HCT116 (cell line): ENCODE results near the gene FOXK2. TPM values are rescaled to one million over a fixed set of nuclear protein-coding genes. Genes with fewer than 3 reads are reported as not detected.

Source experiments
- ATAC-seq: fragments of 200-7000 bp; cut with Tn5 transposase; 2 replicates; pipeline ENCODE4 v1.9.1; 2020; ENCODE audit warnings: mild to moderate bottlenecking, moderate library complexity
- BruUV-seq: library from RNA; stranded (reverse); fragments of 400-500 nt; replicated peaks from 2 replicates; lab custom pipeline; 2021; lab: Mats Ljungman, UMichigan
- CTCF ChIA-PET: fragments of 300-600 bp; sonication (Branson Sonifier 250); formaldehyde crosslinking; loops from one replicate; lab custom pipeline; 2021; ENCODE audit warnings: antibody characterized with exemption; lab: Charles Lee
- POLR2A ChIA-PET: fragments of 300-600, 350-600 bp; sonication (Branson Sonifier 250); formaldehyde crosslinking; loops from one replicate; lab custom pipeline; 2021; ENCODE audit warnings: antibody characterized with exemption; lab: Charles Lee
- RAD21 ChIA-PET, 2 experiments: fragments of 300-600 bp; sonication (Branson Sonifier 250); formaldehyde crosslinking; loops; one replicate each; lab custom pipeline; 2023; ENCODE audit warnings: low total read pairs in 2 of 2; ENCODE audit not compliant: uncharacterized antibody in 2 of 2, unreplicated experiment in 2 of 2, low non-redundant PET in 1 of 2; lab: Charles Lee
- DNase-seq: peaks from one replicate; pipeline ENCODE4 v3.0.0-alpha.2; 2010; ENCODE audit warnings: low read depth, low spot score
- H2AFZ ChIP-seq: fragments of 200-600 bp; shearing (Covaris generic), sonication (generic); 2 replicates; pipeline ENCODE4 v1.6.1; 2017; ENCODE audit warnings: low read depth, mixed run types, mixed read lengths, antibody characterized with exemption, low read length; ENCODE audit not compliant: poor library complexity, severe bottlenecking
- H3K27ac ChIP-seq: 2 replicates; pipeline ENCODE4 v1.5.1; 2012; ENCODE audit warnings: low read depth, low read length
- H3K27me3 ChIP-seq: fragments of 200-600 bp; sonication (generic); 2 replicates; pipeline ENCODE4 v1.6.1; 2016; ENCODE audit warnings: mixed run types, low read length, mixed read lengths; ENCODE audit not compliant: insufficient read depth
- H3K36me3 ChIP-seq, 2 experiments: fragments of 200-500 bp in 1 of 2; fragments of 200-600 bp in 1 of 2; sonication (Bioruptor generic) in 1 of 2; sonication (generic) in 1 of 2; 2 replicates each; pipeline versions ENCODE4 v1.5.1 to v1.6.1; 2014 to 2016; ENCODE audit warnings: low read length in 2 of 2, inconsistent platforms in 1 of 2, mixed read lengths in 1 of 2, mixed run types in 1 of 2; ENCODE audit not compliant: insufficient read depth in 2 of 2, control insufficient read depth in 1 of 2
- H3K4me1 ChIP-seq, 2 experiments: fragments of 200-600 bp in 1 of 2; sonication (generic) in 1 of 2; 2 replicates each; pipeline versions ENCODE4 v1.5.1 to v1.6.1; 2012 to 2017; ENCODE audit warnings: low read length in 2 of 2, inconsistent platforms in 1 of 2, mild to moderate bottlenecking in 1 of 2, mixed read lengths in 1 of 2, mixed run types in 1 of 2, moderate library complexity in 1 of 2; ENCODE audit not compliant: insufficient read depth in 2 of 2, control insufficient read depth in 1 of 2
- H3K4me2 ChIP-seq: fragments of 200-600 bp; sonication (generic); 2 replicates; pipeline ENCODE4 v1.6.1; 2017; ENCODE audit warnings: mixed run types, low read length, mixed read lengths
- H3K4me3 ChIP-seq, 2 experiments: fragments of 200-600 bp in 1 of 2; sonication (generic) in 1 of 2; replicated peaks in 1 of 2; 2 replicates each; pipeline ENCODE4 v1.5.1; 2011 to 2016; ENCODE audit warnings: low read length in 2 of 2, control low read depth in 1 of 2, low read depth in 1 of 2, mild to moderate bottlenecking in 1 of 2, mixed read lengths in 1 of 2, mixed run types in 1 of 2
- H3K79me2 ChIP-seq: fragments of 200-600 bp; sonication (generic); 2 replicates; pipeline ENCODE4 v1.6.1; 2017; ENCODE audit warnings: mild to moderate bottlenecking, mixed run types, low read length, moderate library complexity, mixed read lengths; ENCODE audit not compliant: insufficient read depth
- H3K9ac ChIP-seq: fragments of 200-600 bp; sonication (generic); 2 replicates; pipeline ENCODE4 v1.6.1; 2016; ENCODE audit warnings: low read length, mixed read lengths
- H3K9me2 ChIP-seq: fragments of 200-600 bp; sonication (generic), shearing (Covaris generic); 2 replicates; pipeline ENCODE4 v1.6.1; 2017; ENCODE audit warnings: mixed run types, mild to moderate bottlenecking, moderate library complexity; ENCODE audit not compliant: insufficient read depth
- H3K9me3 ChIP-seq, 2 experiments: fragments of 200-500 bp in 1 of 2; fragments of 200-600 bp in 1 of 2; sonication (Bioruptor generic) in 1 of 2; sonication (generic) in 1 of 2; 2 replicates each; pipeline ENCODE4 v1.6.1; 2014 to 2017; ENCODE audit warnings: low read length in 2 of 2, mixed read lengths in 2 of 2, inconsistent platforms in 1 of 2, low read depth in 1 of 2, mild to moderate bottlenecking in 1 of 2, mixed run types in 1 of 2, moderate library complexity in 1 of 2; ENCODE audit not compliant: control insufficient read depth in 1 of 2, insufficient read depth in 1 of 2
- H4K20me1 ChIP-seq: fragments of 200-600 bp; sonication (generic), shearing (Covaris generic); 2 replicates; pipeline ENCODE4 v1.6.1; 2017; ENCODE audit warnings: mixed run types, mild to moderate bottlenecking, moderate library complexity; ENCODE audit not compliant: insufficient read depth
- CEBPB ChIP-seq: IDR thresholded peaks from 2 replicates; pipeline ENCODE4 v1.6.1; 2012; ENCODE audit warnings: low read depth
- POLR2A ChIP-seq: IDR thresholded peaks from 2 replicates; pipeline ENCODE4 v1.7.0; 2011; ENCODE audit warnings: borderline replicate concordance; ENCODE audit not compliant: insufficient read depth, insufficient read length; ENCODE audit errors: extremely low read depth
- YY1 ChIP-seq: IDR thresholded peaks from 2 replicates; pipeline ENCODE4 v1.6.1; 2011; ENCODE audit warnings: low read length, low read depth, moderate library complexity, mild to moderate bottlenecking; ENCODE audit not compliant: insufficient replicate concordance; ENCODE audit errors: extremely low read depth
- intact Hi-C: fragments of 100-400 bp; cut with micrococcal nuclease; formaldehyde crosslinking; loops from 2 replicates; pipeline ENCODE4 v1.10.0; 2022
- total RNA-seq: library from RNA; stranded (reverse); gene quantifications from one replicate; pipeline ENCODE4 v1.2.1, GENCODE V29; 2021; ENCODE audit not compliant: unreplicated experiment

Gene FOXK2
- total RNA-seq, 1 experiment from 2014 or later = 122 TPM

DNA sequence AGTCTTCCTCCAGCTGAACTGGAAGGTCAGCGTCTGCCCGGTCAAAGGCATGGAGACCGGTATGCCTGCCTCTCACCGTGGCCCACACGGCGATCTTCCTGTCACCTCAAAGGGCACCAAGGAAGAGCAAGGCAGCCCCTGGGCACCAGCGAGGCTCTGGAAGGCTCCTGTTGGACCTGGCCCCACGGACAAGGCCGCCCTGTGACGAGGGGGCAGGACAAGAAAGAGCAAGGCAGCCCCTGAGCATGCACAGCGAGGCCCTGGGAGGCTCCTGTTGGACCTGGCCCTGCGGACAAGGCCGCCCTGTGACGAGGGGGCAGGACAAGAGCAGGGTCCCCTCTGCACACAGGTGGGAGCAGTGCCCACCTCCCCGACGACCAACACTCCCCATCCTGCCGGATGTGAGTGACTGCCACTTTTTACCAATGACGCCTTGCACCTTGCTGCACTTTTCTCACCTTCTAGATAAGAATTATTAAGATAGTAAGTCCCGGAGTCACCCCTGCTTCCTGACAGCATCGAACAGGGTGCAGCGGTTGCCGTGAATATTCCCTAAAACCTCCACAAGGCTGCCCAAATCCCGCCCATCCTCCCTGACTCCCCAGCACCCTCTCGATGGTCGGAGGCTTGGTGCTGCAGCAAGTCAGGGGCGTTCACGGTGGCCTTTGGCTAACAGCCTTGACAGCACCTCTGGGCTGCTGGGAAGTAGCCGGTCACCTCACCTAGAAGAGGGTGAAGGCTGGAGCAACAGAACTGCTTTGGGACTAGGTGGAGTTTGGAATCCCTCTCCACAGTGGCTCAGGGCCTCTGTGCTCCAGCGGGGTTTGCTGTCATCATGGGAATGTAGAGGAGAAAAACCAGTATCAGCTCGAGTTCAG, 134.4 kb downstream of the FOXK2 start:
- Histone ChIP-seq H4K20me1 (no peaks in the 10 kb centered on the region), H3K4me3 (no peak overlapping the region), H3K9me3 (no peaks in the 10 kb centered on the region), H2AFZ (no peak overlapping the region), H3K79me2 (no peaks in the 10 kb centered on the region), H3K27ac (no peak overlapping the region), H3K9me2 (no peaks in the 10 kb centered on the region), H3K9ac (no peak overlapping the region), H3K36me3 (no peaks in the 10 kb centered on the region), H3K4me2 (no peak overlapping the region), H3K4me1 (peaks cover 3 to 10% of the 10 kb centered on the region in 2 experiments; a peak in 3 of 4 replicates), H3K27me3 (no peaks in the 10 kb centered on the region)
- no peak for DNase-seq
- BruUV-seq = no TSS peak
- ATAC-seq = no peak
- CTCF ChIA-PET = no interaction called here
- RAD21 ChIA-PET = no interaction called here
- intact Hi-C loops = no loop called here
- POLR2A ChIA-PET = no interaction called here
- TF ChIP-seq YY1 (no peak), CEBPB (no peak), POLR2A (no peak)

Other genes starting within 250 kb of the FOXK2 start
- 176 TPM for gene CSNK1D, start 246.0 kb upstream of the FOXK2 start, total RNA-seq
- gene CD7, start 202.1 kb upstream of the FOXK2 start, total RNA-seq = 0.61 TPM
- gene SECTM1, start 186.0 kb upstream of the FOXK2 start, total RNA-seq = 6.8 TPM
- gene TEX19, start 160.5 kb upstream of the FOXK2 start, total RNA-seq = 2.1 TPM
- not detected for gene UTS2R, start 148.0 kb upstream of the FOXK2 start, total RNA-seq
- gene HEXD, start 101.4 kb upstream of the FOXK2 start, total RNA-seq = 45.2 TPM
- gene OGFOD3, start 101.1 kb upstream of the FOXK2 start, total RNA-seq = 53.6 TPM
- 95.4 TPM for gene CYBC1, start 69.0 kb upstream of the FOXK2 start, total RNA-seq
- gene NARF, start 61.0 kb upstream of the FOXK2 start, total RNA-seq = 91.8 TPM
- gene WDR45B, start 128.7 kb downstream of the FOXK2 start, total RNA-seq = 117 TPM
- gene RAB40B, start 179.0 kb downstream of the FOXK2 start, total RNA-seq = 22.1 TPM
- 35.2 TPM for gene FN3KRP, start 197.0 kb downstream of the FOXK2 start, total RNA-seq
- 9.9 TPM for gene FN3K, start 215.9 kb downstream of the FOXK2 start, total RNA-seq
- gene TBCD, start 232.3 kb downstream of the FOXK2 start, total RNA-seq = 152 TPM